Retinal pigment epithelial cell (primary cell): Measurements from ENCODE around the gene RELT.
A peak's percentile ranks its signal among the peaks of the same experiment; 100 is the strongest.

Experiments used
- DNase-seq: peaks from one replicate; pipeline ENCODE4 v3.0.0-alpha.2; 2010; ENCODE audit warnings: low read depth
- H3K4me3 ChIP-seq: 2 replicates; pipeline ENCODE4 v1.5.1; 2011; ENCODE audit warnings: mild to moderate bottlenecking, low read length, control low read depth, moderate library complexity
- CTCF ChIP-seq: conservative IDR thresholded peaks from 2 replicates; pipeline ENCODE4 v1.5.1; 2011; ENCODE audit warnings: low read depth, low read length, control low read depth, inconsistent platforms

RELT gene, protein sequence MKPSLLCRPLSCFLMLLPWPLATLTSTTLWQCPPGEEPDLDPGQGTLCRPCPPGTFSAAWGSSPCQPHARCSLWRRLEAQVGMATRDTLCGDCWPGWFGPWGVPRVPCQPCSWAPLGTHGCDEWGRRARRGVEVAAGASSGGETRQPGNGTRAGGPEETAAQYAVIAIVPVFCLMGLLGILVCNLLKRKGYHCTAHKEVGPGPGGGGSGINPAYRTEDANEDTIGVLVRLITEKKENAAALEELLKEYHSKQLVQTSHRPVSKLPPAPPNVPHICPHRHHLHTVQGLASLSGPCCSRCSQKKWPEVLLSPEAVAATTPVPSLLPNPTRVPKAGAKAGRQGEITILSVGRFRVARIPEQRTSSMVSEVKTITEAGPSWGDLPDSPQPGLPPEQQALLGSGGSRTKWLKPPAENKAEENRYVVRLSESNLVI

GRCh38 chr11:73376160-73376802 lies at the start of gene RELT:
TSS of gene RELT (plus strand) at chr11:73376399. CDS start at chr11:73389137, 12,738 bp downstream.
- peak within 1 kb of the TSS; percentile 76 for H3K4me3 ChIP-seq
- TF ChIP-seq CTCF: peak; percentile 74
- peak; percentile 62 for DNase-seq

GRCh38 chr11:73326929-73327811 lies 49.0 kb upstream of the RELT start:
- peak; percentile 4 for TF ChIP-seq CTCF
- no peak overlapping the region for H3K4me3 ChIP-seq
- DNase-seq: no peak

GRCh38 chr11:73327812-73328364 lies 48.3 kb upstream of the RELT start:
- DNase-seq: no peak
- no peak for TF ChIP-seq CTCF

GRCh38 chr11:73330569-73331093 lies 45.6 kb upstream of the RELT start:
- TF ChIP-seq CTCF: peak; percentile 66
- DNase-seq: no peak
- no peak overlapping the region for H3K4me3 ChIP-seq

More at GRCh38 chr11:73327812-73328364, 48.3 kb upstream of the RELT start:
- H3K4me3 ChIP-seq: no peak overlapping the region

DNA sequence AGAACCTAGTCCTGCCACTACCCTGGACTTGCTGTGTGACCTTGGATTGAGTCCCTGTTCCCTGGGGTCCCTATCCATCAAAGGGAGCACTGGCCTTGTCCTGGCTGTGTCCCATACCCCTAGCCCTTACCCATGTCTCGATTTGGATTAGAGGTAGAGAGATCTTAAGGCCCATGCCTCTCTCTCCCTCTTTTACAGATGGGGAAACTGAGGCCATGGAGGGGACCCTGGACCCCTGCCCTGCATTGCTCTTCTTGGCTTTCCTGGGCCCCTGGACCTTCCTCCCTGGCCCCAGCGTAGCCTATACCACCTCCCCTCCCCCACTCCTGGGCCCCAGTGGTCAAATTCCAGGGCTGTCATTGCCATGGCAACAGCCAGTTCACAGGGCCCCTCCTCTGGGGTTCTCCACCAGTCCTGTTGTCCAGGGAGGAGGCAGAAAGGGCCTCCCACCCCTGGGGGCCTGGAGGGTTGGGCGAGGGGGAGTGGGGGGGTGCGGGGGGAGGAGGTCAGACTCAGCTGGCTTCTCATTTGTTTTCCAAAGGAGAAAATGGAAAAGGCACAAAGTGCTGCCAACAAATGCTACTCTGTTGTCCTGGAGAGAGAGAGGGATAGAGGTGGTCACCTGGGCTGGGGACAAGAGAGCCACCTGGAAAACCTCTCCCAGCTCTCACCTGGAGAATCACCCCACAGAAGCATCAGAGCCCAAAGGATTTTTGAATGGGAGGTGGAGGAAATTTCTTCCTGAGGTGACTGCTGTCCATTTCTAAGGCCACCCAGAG lies 44.9 kb upstream of the RELT start:
- H3K4me3 ChIP-seq: no peak overlapping the region
- no peak for DNase-seq
- no peak for TF ChIP-seq CTCF

GRCh38 chr11:73333173-73333572 lies 43.0 kb upstream of the RELT start:
- TF ChIP-seq CTCF: no peak
- no peak overlapping the region for H3K4me3 ChIP-seq
- no peak for DNase-seq
